ENCODE measurements around the gene PUS7.
"Not testable (repeated sequence)": the region's sequence is repeated elsewhere in the genome, so short reads cannot be mapped to it uniquely, and the experiment has no call there.

Gene PUS7

GRCh38 chr7:105442214-105442613 lies 79.9 kb downstream of the PUS7 start:
- DNase-seq: not testable (repeated sequence)

DNA sequence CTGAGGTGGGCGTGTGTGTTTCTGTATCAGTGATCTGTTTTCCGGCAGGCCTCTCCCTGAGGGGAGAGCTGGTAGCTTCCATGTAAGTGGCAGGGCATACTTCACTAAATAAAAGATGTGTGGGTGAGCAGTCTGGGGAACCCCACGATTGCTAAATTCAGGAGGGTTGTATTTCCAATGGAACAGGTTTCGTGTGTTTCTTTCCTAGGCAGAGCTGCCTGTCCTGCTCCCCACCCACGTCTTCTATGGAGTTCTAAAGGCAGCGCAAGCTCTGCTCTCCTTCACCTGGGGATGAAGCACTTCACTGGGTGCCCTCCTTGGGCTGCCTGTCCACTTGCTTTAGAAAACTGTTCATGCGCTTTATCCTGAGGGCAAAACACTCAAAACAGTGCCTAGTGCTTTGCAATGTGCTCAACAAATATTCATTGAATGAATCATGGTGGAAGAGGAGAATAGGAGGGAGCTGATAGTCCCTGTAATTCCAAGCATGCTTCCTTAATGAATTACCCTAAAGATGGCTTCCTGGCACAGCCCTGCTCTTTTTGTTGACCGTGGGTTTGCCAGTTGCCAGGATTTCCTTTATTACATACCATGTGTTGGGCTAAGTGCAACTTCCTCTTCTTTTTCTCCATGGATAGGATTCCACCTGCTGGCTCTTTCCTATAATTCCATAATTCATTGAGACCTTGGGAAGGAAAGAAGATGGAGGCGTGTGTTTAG lies 82.7 kb downstream of the PUS7 start:
- no peak for DNase-seq

DNA sequence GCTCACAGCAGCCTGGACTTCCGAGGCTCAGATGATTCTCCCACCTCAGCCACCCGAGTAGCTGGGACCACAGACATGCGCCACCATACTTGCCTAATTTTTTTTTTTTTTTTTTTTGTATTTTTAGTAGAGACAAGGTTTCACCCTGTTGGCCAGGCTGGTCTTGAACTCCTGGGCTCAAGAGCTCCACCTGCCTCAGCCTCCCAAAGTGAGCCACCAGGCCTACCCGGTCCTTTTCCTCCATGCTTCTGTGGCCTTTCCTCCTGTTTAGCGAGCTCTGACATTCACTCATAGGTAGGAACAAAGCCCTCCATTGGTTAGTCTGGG lies 83.3 kb downstream of the PUS7 start:
- no peak for DNase-seq

DNA sequence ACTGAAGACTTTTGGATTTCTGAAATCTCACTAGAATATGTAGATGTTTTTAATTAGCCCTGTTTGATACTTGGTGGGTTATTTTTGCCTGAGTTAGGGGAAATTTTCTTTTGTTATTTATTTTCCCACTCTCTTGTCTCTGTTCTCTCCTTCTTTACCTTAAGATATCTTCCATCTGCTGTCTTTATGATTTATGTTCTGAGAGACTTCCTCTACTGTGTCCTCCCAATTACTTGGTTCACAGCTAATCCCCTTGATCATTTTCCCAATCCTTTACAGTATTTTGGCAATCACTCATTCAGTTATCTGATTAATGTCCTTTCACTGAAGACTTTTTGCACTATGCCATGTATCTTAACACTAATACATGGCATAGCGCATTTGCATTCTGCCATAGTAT lies 83.8 kb downstream of the PUS7 start:
- no peak for DNase-seq

DNA sequence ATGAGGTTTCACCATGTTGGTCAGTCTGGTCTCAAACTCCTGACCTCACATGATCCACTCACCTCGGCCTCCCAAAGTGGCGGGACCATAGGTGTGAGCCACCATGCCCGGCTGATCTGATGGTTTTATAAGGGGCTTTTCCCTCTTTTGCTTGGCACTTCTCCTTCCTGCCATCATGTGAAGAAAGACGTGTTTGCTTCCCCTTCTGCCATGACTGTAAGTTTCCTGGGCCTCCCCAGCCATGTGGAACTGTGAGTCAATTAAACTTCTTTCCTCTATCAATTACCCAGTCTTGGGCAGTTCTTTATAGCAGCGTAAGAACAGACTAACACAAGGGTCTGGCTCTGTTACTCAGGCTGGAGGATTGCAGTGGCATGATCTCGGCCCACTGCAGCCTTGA lies 84.7 kb downstream of the PUS7 start:
- not testable (repeated sequence) for DNase-seq

- DNase-seq: no peak
Observed at GRCh38 chr7:105429746-105430612, 92.1 kb downstream of the PUS7 start.

GRCh38 chr7:105426606-105427146 lies 95.4 kb downstream of the PUS7 start:
- no peak for DNase-seq

- DNase-seq: no peak
Observed at GRCh38 chr7:105423987-105424386, 98.1 kb downstream of the PUS7 start.

DNA sequence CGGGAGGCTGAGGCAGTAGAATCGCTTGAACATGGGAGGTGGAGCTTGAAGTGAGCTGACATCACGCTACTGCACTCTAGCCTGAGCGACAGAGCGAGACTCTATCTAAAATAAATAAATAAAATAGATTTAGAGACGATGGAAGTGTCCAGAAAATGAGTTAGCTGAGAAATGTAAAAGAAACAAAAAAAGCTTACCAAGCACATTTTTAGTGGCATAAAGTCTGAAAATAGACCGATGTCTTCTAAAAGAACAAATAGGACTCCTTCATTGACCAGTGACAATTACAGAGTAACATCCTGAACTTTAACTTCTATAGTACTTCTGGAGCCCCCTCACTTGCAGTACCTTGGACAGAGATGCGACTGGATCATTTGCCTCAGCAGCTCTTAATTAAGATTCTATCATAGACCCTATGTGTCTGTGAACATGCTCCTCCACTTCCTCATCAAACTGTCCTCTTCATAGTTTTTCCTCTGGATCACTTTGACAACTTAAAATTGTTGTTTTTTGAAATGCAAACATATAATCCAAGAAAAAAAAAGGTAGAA lies 108.1 kb downstream of the PUS7 start:
- DNase-seq: no peak

DNA sequence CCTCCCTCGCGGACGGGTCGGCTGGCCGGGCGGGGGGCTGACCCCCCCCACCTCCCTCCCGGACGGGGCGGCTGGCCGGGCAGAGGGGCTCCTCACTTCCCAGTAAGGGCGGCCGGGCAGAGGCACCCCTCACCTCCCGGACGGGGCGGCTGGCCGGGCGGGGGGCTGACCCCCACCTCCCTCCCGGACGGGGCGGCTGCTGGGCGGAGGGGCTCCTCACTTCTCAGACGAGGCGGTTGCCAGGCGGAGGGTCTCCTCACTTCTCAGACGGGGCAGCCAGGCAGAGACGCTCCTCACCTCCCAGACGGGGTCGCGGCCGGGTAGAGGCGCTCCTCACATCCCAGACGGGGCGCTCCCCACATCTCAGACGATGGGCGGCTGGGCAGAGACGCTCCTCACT lies 111.3 kb downstream of the PUS7 start:
- DNase-seq: not testable (repeated sequence)

DNA sequence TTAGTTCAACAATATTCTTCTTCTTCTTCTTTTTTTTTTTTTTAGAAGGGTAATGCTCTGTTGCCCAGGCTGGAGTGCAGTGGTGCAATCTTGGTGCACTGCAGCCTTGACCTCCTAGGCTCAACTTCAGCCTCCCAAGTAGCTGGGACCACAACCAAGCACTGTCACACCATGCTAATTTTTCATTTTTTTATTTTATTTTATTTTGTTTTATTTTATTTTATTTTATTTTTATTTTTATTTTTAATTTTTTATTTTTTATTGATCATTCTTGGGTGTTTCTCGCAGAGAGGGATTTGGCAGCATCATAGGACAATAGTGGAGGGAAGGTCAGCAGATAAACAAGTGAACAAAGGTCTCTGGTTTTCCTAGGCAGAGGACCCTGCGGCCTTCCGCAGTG lies 112.3 kb downstream of the PUS7 start:
- DNase-seq: not testable (repeated sequence)

DNA sequence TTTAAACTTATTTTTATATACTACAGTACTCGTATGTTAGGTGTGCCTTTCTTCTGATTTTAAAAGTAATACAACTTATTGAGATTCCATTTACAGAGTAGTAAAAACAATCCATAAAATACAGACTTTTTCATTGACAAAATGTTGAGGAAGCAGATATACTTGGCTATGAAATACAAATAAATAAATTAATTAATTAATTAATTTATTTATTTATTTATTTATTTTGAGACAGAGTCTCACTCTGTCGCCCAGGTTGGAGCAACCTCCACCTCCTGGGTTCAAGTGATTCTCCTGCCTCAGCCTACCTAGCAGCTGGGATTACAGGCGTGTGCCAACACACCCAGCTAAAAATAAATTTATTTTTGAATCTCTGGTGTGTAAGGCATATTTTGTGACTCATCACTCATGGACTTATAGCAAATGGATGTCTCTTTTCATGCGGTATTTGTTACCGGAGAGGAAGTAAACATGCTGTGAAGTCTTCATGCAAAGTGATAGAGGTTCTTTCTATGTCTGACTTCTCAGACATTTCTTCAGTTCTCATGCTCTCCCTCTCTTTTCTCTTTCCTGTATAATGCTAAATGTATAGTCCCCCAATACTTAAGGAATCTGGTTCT lies 113.2 kb downstream of the PUS7 start:
- DNase-seq: no peak

All from stimulated activated naive CD4-positive, alpha-beta T cell treated with Interleukin-2 at 50 U/mL for 16 hours (primary cell).